Activated naive CD4-positive, alpha-beta T cell treated with anti-CD3 and anti-CD28 coated beads, Interleukin-2, amount 50 U/mL, for 24 hours (primary cell): ENCODE measurements around the gene BMF.
"Not testable (repeated sequence)": the region's sequence is repeated elsewhere in the genome, so short reads cannot be mapped to it uniquely, and the experiment has no call there.

Source experiments
- H3K27ac Mint-ChIP-seq: one replicate; pipeline ENCODE4 v1.8.0; 2021; ENCODE audit warnings: mild to moderate bottlenecking, mixed read lengths
- H3K27me3 Mint-ChIP-seq: one replicate; pipeline ENCODE4 v1.8.0; 2021; ENCODE audit warnings: mixed read lengths
- H3K36me3 Mint-ChIP-seq: one replicate; pipeline ENCODE4 v1.8.0; 2021; ENCODE audit warnings: mixed read lengths
- H3K4me1 Mint-ChIP-seq: one replicate; pipeline ENCODE4 v1.8.0; 2021; ENCODE audit warnings: mixed read lengths
- H3K4me3 Mint-ChIP-seq: one replicate; pipeline ENCODE4 v1.8.0; 2021; ENCODE audit warnings: mild to moderate bottlenecking, mixed read lengths
- H3K9me3 Mint-ChIP-seq: one replicate; pipeline ENCODE4 v1.8.0; 2021; ENCODE audit warnings: mixed read lengths

Gene BMF

DNA sequence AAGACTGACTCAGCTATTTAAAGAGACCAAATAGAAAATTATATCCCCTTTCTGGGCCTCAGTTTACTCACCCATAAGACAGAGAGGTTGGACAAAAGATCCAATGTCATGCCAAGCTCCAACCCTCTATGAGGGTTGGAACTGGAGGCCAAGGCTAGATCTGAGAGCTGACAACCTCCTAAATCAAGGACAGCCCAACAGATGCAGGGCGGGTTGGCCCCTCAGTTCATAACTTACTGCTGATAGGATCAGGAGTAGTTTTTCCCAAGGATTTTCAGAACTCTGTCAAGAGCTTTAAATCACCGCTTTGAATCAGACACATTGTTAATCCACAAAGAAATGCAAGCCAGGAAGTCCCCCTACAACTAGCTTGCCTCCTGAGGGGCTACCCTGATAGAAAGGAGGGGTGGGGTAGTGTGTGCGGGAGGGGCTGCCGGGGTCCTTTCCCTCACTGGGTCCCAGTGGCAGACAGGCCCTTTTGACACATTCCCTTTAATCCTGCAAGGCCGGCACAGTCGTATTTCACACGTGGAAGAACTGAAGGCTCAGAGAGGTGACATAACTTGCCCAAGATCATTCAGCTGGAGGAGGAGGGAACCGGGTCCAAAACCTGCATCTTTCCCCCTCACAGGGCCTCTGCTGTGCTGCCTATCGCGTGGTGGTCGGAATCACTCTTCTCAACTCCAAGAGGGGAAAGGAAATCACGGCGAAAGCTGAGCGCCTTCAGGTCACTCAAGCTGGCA lies 21.4 kb downstream of the BMF start:
- H3K27ac Mint-ChIP-seq, result no peak overlapping the region

DNA sequence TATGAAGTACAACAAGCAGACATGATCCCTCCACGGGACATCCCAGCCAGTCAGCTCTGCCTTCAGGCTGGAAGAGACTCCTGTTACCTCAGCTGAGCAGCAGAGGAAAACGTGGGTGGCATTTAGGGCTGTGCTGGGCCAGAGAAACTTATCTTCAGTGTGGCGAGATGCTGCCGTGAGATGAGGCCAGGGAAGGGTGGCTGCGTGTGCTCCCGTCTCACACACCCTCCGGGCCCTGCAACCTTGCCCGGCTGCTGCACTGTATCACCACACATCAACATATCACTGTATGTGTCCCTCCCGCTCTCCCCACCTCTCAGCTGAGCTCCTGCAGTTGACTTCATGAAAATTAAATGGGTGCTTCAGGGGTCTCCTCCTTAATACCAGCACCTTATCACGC lies 23.4 kb downstream of the BMF start:
- Mint-ChIP-seq H3K27ac (no peak overlapping the region), H3K4me3 (no peak overlapping the region), H3K36me3 (no peaks in the 10 kb centered on the region), H3K4me1 (peaks cover 31% of the 10 kb centered on the region), H3K27me3 (peaks cover 9% of the 10 kb centered on the region), H3K9me3 (no peaks in the 10 kb centered on the region)

More for the DNA sequence above, 21.4 kb downstream of the BMF start:
- peaks cover 11% of the 10 kb centered on the region for H3K4me1 Mint-ChIP-seq
- H3K4me3 Mint-ChIP-seq, result no peak overlapping the region
- H3K27me3 Mint-ChIP-seq, result peaks cover 5% of the 10 kb centered on the region
- H3K9me3 Mint-ChIP-seq, result no peaks in the 10 kb centered on the region
- H3K36me3 Mint-ChIP-seq, result no peaks in the 10 kb centered on the region

DNA sequence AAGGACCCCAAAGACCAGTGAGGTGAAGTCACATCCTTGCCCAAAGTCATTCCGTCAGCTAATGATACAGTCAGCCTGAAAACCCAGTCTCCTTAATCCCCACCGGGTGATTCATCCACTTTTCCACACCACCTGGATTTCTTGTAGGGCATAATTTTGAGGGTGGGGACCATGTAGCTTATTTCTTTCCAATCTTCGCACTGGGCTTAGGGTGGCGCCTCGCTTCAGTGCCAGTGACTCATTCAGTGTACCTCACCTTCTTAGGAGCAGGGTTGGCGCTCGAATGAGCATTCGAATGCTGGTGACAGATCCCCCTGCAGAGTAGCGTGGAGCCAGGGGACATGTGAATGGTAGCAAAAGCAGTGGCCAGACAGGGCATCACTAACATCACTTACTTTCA lies 24.0 kb downstream of the BMF start:
- Mint-ChIP-seq H3K27ac (no peak overlapping the region), H3K36me3 (no peaks in the 10 kb centered on the region), H3K4me1 (peaks cover 34% of the 10 kb centered on the region), H3K9me3 (no peaks in the 10 kb centered on the region), H3K27me3 (peaks cover 9% of the 10 kb centered on the region), H3K4me3 (no peak overlapping the region)

DNA sequence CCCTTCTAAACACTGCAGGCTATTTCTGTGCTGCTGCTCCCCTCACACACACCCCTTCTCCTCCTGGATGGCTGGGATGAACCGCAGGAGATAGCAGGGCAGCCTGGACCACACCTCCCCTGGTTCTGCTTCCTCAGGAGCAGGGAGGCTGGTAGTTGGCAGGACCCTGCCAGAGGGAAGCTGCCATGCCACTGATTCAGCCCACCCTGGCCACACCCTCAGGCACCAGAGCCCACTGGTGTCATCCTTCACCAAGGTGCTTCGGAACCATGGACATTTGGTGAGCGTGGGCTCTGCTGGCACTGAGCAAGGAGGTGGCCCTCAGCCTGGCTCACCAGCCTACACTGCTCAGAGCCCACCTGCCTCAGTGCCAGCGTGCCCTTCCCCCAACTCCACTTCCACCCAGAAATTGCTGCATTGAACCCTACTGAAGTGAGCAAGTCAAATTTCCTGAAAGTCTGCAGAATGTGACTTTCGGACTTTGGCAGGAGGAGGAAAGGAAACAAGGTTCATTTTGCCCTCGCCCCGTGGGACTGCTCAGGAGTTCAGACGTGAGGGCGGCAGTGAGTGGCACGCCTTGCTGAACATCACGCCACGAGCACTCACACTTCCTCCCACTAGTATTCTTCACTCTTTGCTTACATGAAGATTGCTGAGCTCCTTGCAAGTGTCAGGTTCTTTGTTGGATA lies 26.3 kb downstream of the BMF start:
- peaks cover 9% of the 10 kb centered on the region for H3K27me3 Mint-ChIP-seq
- no peaks in the 10 kb centered on the region for H3K36me3 Mint-ChIP-seq
- peaks cover 34% of the 10 kb centered on the region for H3K4me1 Mint-ChIP-seq
- peak overlapping the region; percentile 70 for H3K4me3 Mint-ChIP-seq
- no peaks in the 10 kb centered on the region for H3K9me3 Mint-ChIP-seq
- no peak overlapping the region for H3K27ac Mint-ChIP-seq

DNA sequence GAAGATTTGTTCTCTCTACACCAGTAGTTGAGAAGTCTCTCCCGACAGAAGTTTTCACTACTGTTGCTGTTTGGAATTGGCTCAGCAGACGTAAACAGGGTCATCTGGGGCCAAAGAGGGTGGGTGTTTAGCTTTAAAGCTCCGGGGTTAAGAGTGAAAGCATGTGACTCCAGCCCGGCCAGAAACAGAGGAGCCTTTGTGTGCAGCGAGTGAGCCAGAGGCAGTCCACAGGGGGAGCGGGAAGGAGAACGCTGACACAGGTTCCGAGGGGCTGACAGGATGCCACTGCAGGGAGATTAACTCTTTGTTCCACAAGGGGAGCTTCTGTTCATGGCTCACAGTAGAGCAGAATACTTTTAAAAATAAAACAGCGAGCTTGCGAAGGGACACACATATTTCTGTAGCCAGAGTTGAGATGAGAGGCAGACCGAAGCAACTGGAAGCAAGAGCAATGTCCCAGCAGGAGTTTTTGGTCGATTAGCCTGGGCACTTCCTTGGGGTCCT lies 26.9 kb downstream of the BMF start:
- Mint-ChIP-seq H3K4me1 (peaks cover 34% of the 10 kb centered on the region), H3K9me3 (no peaks in the 10 kb centered on the region), H3K4me3 (peak overlapping the region; percentile 70), H3K27ac (peak overlapping the region; percentile 35), H3K27me3 (peaks cover 9% of the 10 kb centered on the region), H3K36me3 (no peaks in the 10 kb centered on the region)

DNA sequence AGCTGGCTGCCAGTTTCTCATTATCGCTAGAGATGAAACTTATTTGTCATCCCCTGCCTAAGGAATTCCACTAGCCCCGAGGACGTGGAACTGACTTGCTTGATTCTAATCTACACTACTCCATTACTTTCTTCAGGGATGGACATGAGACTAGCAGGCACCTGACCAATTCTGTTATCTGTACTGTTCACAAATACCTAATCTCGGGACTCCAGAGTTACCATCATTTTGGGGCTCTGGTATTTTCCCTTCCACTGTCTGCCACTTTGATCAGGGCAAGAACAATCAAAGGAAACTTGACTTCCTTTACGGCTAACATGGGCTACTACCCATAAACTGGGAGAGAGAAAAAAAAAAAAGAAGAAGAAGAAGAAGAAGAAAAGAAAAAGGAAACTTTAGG lies 27.8 kb downstream of the BMF start:
- Mint-ChIP-seq H3K4me1 (peaks cover 34% of the 10 kb centered on the region), H3K9me3 (no peaks in the 10 kb centered on the region), H3K4me3 (no peak overlapping the region), H3K27ac (peak overlapping the region; percentile 38), H3K36me3 (no peaks in the 10 kb centered on the region), H3K27me3 (peaks cover 9% of the 10 kb centered on the region)

DNA sequence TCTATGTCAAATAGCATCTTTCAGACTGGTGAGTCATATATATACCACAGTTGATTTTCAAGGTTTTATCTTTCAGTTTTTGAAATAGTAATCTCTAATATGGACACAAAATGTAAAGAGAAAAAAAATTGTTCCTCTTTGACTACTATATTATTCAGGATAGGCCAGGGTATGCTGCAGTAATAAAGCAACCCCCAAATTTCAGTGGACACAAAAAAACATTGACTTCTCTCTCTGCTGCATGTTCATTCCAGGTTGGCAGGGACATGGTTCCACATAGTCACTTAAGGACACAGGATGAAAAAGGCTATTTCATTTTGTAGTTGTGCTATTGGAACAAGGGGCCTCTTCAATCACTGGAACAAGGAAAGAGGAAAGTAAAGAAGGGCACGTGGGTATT lies 28.6 kb downstream of the BMF start:
- no peak overlapping the region for H3K27ac Mint-ChIP-seq
- peaks cover 34% of the 10 kb centered on the region for H3K4me1 Mint-ChIP-seq
- H3K36me3 Mint-ChIP-seq, result no peaks in the 10 kb centered on the region
- H3K27me3 Mint-ChIP-seq, result peaks cover 9% of the 10 kb centered on the region
- no peak overlapping the region for H3K4me3 Mint-ChIP-seq
- H3K9me3 Mint-ChIP-seq, result no peaks in the 10 kb centered on the region

DNA sequence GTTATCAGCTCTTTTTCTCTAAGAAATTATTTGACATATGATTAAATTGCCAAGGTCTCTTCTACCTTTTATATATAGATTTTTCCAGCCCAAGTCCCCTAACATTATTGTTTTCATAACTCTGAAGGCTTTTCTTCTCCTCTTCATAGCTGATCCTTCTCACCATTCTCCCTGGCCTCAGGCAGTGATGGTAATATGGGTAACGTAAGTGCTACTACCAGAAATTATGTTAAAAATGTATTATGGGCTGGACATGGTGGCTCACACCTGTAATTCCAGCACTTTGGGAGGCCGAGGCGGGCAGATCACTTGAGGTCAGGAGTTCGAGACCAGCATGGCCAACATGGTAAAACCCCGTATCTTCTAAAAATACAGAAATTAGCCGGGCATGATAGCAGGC lies 29.2 kb downstream of the BMF start:
- no peak overlapping the region for H3K27ac Mint-ChIP-seq
- H3K27me3 Mint-ChIP-seq, result peaks cover 8% of the 10 kb centered on the region
- H3K36me3 Mint-ChIP-seq, result no peaks in the 10 kb centered on the region
- no peak overlapping the region for H3K4me3 Mint-ChIP-seq
- peaks cover 34% of the 10 kb centered on the region for H3K4me1 Mint-ChIP-seq
- no peaks in the 10 kb centered on the region for H3K9me3 Mint-ChIP-seq

DNA sequence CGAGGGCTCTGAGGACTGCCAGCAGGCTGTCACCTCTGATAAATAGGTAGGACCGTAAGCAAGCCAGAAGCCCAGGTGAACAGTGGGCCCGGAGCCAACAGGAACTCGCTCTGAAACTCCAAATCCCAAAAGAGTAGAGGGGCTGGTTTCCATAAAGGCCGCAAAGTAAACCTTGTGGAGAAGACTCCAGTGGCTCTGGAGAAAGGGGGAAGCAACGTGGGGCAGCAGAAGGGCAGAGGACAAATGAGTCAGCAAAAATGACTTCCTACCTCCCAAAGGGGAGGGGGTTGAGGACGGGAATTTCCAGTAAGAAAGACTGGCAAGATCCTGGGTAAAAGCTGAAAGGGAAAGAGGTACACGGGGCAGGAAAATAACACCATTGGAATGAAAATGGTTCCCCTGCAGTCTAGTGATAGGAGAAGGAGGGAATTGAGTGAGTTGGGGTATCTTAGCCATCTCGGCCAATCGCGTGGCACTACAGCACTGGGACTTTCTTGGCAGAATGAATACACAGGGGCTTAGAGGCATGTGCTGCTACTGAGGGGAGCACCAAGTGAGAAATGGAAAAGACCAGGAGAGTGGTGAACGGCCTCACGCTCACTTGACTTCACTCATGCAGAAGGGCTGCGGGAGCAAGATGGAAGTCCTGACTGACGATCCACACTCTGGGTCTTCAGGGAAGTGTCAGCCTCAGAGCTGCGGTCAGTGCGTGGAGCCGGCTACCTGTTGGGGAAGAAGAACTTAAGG lies 33.2 kb downstream of the BMF start:
- Mint-ChIP-seq H3K4me1 (peaks cover 14% of the 10 kb centered on the region), H3K36me3 (no peaks in the 10 kb centered on the region), H3K27me3 (peaks cover 2% of the 10 kb centered on the region), H3K9me3 (no peaks in the 10 kb centered on the region), H3K27ac (peak overlapping the region; percentile 1), H3K4me3 (no peak overlapping the region)

DNA sequence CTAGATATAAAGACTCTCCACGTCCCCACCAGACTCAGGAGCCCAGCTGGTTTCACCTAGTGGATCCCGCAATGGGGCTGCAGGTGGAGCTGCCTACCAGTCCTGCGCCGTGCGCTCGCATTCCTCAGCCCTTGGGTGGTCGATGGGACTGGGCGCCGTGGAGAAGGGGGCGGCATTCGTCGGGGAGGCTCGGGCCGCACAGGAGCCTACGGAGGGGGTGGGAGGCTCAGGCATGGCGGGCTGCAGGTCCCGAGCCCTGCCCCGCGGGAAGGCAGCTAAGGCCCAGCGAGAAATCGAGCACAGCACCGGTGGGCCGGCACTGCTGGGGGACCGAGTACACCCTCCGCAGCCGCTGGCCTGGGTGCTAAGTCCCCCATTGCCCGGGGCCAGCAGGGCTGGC lies 34.0 kb downstream of the BMF start:
- H3K27me3 Mint-ChIP-seq, result not testable (repeated sequence)

DNA sequence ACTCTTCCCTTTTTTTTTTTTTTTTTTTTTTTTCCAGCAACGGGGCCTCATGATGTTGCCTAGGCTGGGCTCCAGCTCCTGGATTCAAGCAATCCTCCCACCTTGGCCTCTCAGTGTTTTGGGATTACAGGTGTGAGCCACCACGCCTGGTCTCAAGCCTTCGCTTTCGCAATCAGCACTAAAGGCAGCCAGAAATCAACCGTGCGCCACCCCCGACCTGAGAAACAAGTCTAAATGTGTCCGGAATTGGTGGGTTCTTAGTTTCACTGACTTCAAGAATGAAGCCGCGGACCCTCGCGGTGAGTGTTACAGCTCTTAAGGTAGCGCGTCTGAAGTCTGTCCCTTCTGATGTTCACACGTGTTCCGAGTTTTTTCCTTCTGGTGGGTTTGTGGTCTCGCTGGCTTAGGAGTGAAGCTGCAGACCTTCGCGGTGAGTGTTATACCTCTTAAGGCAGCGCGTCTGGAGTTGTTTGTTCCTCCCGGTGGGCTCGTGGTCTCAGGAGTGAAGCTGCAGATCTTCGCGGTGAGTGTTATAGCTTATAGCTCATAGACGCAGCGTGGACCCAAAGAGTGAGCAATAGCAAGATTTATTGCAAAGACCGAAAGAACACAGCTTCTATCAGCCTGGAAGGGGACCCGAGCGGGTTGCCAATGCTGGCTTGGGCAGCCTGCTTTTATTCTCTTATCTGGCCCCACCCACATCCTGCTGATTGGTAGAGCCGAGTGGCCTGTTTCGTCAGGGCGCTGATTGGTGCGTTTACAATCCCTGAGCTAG lies 34.8 kb downstream of the BMF start:
- not testable (repeated sequence) for H3K4me1 Mint-ChIP-seq, H3K36me3 Mint-ChIP-seq, H3K27me3 Mint-ChIP-seq, H3K9me3 Mint-ChIP-seq
- Mint-ChIP-seq H3K27ac (peak overlapping the region; percentile 47), H3K4me3 (peak overlapping the region; percentile 76)

More for the DNA sequence above, 34.0 kb downstream of the BMF start:
- H3K36me3 Mint-ChIP-seq, H3K4me1 Mint-ChIP-seq, H3K4me3 Mint-ChIP-seq, H3K27ac Mint-ChIP-seq, H3K9me3 Mint-ChIP-seq: not testable (repeated sequence)

DNA sequence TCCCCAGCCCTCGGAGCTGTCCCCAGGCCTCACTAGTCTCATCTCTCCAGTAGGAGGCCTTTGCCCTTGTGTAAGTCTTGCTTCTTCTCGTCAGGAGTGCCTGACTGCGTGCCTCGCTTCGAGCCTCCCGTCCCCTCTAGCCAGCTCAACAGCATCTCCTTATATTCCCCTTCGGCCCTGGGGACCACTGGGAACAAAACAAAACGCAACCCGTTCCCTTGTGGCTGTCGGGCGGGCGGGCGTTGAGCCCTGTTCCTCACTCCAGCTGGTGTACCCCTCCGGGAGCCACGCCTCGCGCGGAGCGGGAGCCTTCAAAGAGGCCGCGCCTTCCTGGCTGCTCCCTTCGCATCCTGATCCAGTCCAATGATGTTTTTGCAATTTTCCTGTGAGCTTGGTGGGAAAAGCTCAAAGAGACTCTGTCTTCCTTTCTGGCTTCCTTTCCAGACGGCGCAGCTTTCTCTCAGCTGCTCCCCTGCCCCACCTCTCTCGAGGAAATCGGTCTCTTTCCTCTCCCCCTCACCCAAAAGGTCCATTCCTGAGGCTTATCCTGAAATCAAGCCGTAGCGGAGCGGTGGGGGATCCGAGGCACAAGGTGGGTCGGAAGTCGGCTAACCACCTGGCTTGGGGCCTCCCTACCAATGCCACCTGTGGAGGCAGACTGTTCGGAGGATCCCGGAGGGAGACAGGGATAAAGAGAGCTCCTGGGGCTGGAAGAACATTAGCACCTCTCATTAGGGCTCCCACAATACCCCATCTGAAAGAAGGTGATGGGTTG lies 36.3 kb downstream of the BMF start:
- Mint-ChIP-seq H3K4me3 (no peak overlapping the region), H3K4me1 (peaks cover 9% of the 10 kb centered on the region), H3K27ac (no peak overlapping the region), H3K27me3 (peaks cover 2% of the 10 kb centered on the region), H3K9me3 (no peaks in the 10 kb centered on the region), H3K36me3 (no peaks in the 10 kb centered on the region)

DNA sequence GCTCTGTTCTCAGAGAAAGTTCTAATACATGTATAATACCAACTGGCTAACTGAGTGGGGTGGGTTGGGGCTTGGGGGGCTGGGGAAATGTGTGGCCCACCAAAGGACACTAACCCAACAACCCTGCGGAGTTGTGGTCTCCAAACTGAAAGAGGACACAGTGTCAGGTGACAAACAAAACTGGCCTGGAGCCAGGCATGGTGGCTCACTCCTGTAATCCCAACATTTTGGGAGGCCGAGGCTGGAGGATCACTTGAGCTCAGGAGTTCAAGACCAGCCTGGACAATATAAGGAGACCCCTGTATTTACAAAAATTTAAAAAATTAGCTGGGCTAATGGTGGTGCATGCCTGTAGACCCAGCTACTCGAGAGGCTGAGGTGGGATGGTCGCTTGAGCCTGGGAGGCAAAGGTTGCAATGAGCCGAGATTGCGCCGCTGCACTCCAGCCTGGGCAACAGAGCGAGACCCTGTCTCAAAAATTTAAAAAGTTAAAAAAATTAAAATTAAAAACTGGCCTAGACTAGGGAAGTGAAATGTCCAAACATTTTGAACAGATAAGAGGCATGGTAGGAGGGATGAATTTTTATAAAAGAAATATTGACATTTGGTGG lies 38.0 kb downstream of the BMF start:
- Mint-ChIP-seq H3K9me3 (no peaks in the 10 kb centered on the region), H3K36me3 (no peaks in the 10 kb centered on the region), H3K4me1 (peaks cover 9% of the 10 kb centered on the region), H3K27ac (no peak overlapping the region), H3K27me3 (peaks cover 2% of the 10 kb centered on the region), H3K4me3 (no peak overlapping the region)

DNA sequence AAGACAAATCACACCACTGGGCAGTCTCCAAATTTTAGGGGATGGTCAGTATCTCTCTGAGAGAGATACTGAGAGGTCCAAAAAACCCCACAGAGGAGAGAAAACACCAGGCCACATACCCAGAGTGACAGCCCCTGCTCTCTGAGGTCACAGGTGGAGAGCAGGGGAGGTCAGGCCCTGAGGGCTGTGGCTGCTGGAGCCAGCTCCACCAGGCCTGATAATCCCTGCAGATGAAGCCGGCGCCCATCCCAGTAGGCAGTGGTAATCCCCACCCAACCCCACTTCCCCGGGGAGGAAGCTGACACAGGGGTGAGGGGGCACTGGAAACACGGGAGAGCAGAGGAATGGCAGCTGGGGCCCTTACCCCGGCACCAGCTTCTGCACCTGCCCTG lies 38.5 kb downstream of the BMF start:
- Mint-ChIP-seq H3K4me1 (peaks cover 9% of the 10 kb centered on the region), H3K4me3 (no peak overlapping the region), H3K9me3 (no peaks in the 10 kb centered on the region), H3K27me3 (peaks cover 2% of the 10 kb centered on the region), H3K27ac (no peak overlapping the region), H3K36me3 (no peaks in the 10 kb centered on the region)
